AG10803 (cell line): ENCODE data around the gene PTPN4.

Experiments used
- DNase-seq: peaks from one replicate; pipeline ENCODE4 v3.0.0; 2010; ENCODE audit warnings: low read depth
- H3K4me3 ChIP-seq: 2 replicates; pipeline ENCODE4 v1.5.1; 2011; ENCODE audit warnings: mild to moderate bottlenecking, low read length, control low read depth
- TF ChIP-seq, protein P1 (sequence below): conservative IDR thresholded peaks from 2 replicates; pipeline ENCODE4 v1.5.1; 2011; ENCODE audit warnings: mild to moderate bottlenecking, low read length, control low read depth, inconsistent platforms

PTPN4 gene

DNA sequence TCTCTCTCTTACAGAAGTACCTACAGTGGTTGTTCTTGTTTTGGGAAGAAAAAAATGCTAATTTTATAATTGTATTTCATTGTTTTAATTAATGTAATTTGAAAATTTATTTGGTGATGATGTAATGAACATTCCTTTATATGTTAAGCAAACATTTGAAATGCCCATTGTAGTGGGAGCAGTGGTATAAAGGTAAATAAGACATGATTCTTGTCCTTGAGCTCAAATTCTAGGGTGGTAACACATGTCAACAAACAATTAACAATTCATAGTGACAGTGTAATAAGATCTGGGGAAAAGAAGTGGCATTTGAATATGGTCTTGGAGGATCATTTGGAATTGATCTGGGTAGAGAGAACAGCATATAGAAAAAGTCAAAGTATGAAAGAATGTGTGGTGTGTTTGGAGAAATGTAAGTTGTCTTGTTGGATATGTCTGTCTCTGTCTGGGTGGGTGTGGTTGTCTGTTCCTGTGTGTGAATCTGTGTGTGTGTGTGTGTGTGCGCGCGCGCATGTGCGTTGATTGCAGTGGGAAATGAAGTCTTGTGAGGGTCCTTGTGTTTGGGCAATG, 5.8 kb downstream of the PTPN4 start:
- DNase-seq = no peak
- TF ChIP-seq, protein P1, sequence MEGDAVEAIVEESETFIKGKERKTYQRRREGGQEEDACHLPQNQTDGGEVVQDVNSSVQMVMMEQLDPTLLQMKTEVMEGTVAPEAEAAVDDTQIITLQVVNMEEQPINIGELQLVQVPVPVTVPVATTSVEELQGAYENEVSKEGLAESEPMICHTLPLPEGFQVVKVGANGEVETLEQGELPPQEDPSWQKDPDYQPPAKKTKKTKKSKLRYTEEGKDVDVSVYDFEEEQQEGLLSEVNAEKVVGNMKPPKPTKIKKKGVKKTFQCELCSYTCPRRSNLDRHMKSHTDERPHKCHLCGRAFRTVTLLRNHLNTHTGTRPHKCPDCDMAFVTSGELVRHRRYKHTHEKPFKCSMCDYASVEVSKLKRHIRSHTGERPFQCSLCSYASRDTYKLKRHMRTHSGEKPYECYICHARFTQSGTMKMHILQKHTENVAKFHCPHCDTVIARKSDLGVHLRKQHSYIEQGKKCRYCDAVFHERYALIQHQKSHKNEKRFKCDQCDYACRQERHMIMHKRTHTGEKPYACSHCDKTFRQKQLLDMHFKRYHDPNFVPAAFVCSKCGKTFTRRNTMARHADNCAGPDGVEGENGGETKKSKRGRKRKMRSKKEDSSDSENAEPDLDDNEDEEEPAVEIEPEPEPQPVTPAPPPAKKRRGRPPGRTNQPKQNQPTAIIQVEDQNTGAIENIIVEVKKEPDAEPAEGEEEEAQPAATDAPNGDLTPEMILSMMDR = no peak
- no peak overlapping the region for H3K4me3 ChIP-seq

DNA sequence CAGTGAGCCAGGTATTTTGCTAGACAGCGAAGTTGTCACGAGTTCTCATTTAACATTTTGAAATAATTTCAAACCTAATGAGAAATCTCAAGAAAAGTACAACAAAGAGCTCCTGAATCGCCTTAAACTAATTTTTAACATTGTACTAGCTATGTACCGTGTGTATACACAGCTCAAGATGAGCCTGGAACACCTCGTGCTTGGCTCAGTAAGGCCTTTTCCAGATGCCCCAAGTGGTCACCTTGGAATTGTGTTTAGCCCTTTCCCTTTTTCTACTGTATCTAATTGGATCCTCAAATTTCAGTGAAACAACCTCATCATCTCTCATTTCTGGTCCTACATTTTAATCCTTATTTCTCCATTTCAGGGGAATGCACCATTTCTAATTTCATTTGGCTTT, 7.2 kb downstream of the PTPN4 start:
- H3K4me3 ChIP-seq = no peak overlapping the region
- DNase-seq = no peak
- TF ChIP-seq, protein P1 = no peak

DNA sequence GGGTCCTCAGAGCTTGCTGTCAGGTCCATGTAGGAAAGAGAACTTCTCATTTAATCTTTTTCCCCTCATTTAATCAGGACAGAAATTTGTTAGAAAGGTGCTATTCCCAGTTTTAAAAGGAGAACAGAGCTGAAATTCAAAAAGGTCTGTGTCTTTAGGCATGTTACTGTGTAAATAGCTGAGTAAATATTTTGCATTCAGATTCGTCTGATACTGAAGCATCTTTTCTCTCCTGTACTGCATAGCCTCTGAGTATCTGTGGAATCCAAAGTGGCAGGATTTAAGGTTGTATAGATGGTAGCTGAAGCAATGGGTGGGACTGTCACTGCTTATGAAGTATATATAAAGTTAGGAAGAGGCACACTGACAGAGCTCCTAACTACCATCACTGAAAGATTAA, 9.0 kb downstream of the PTPN4 start:
- no peak overlapping the region for H3K4me3 ChIP-seq
- no peak for DNase-seq
- TF ChIP-seq, protein P1 = no peak

DNA sequence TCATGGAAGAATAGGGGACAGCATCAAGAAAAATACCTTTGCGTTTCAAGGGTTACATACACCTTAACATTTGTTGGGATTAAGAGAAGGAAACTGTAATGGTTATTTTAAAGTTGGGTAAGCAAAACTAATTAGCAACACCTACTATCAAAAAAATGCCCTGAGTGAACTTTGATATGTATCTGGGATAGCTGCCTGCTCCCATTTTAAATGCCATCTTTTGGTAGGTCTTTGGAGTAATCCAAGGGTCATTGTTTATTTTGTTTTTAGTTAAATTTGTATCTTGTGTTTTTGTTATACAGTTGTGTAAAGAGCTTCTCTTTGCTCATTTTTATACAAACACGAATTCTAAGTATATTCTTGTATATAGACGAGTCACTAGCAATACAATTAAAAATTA, 9.9 kb downstream of the PTPN4 start:
- TF ChIP-seq, protein P1 = no peak
- no peak overlapping the region for H3K4me3 ChIP-seq
- DNase-seq = no peak

DNA sequence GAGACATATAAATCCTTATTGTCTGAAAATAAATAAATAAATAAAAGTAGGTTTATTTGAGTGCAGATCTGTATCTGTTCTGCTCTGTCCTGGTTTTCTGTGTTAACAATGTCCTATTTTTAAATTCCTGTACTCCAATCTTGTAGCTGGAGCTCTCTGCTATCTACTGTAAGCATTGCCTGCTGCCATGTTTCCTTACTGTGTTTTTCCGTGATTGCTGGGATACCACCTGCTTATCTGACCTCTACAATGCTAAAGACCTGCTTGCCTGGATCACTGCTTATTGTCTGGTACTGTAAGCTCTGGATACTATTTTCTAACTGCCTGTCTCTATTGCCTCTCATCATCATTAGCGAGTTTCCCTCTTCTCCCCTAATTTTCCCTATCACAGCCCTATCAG, 11.6 kb downstream of the PTPN4 start:
- no peak for DNase-seq
- H3K4me3 ChIP-seq = no peak overlapping the region
- TF ChIP-seq, protein P1 = no peak

DNA sequence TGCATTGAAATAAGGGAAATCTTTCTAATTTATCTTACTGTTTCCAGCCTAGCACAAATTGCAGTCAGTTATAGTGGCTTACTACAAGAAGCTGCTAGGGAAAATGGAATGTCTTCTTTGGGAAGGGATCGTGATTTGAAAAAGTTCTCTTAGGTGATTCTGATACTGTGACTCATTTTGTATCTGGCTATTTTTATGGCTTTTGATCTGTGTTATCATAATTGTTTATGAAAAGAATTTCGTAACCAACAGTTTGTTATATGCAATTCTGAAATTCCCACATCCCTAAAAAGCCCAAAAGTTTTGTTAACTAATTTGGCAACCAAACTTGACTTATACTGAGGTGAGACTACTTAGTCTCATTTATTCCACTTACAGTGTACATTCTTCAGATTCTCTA, 12.4 kb downstream of the PTPN4 start:
- DNase-seq = no peak
- TF ChIP-seq, protein P1 = no peak
- no peak overlapping the region for H3K4me3 ChIP-seq

DNA sequence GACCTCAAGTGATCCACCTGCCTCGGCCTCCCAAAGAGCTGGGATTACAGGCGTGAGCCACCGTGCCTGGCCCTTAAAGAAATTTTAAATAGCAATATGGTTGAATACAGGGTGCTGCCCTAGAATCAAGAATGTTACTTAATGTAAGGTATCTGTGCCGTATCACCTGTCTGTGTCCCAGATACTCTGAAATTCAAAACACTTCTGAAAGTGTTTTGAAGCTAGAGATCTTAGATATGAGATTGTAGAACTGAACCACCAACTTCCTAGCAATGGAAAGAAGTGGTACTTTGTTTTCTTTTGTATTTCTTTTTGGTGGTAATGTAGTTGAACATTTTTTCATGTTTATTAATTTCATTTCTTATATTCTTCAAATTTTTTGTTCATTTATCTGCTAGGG, 13.0 kb downstream of the PTPN4 start:
- no peak overlapping the region for H3K4me3 ChIP-seq
- TF ChIP-seq, protein P1 = no peak
- DNase-seq = no peak
